RCC 7860 (cell line): ENCODE measurements around the gene MPC1.

Experiments used
- DNase-seq: peaks from one replicate; pipeline ENCODE4 v3.0.0-alpha.2; 2015; ENCODE audit warnings: low spot score
- FAIRE-seq: peaks from 2 replicates; lab custom pipeline; 2012; peaks lifted over from hg19 to GRCh38; lab: Jason Lieb, UNC

Gene MPC1

DNA sequence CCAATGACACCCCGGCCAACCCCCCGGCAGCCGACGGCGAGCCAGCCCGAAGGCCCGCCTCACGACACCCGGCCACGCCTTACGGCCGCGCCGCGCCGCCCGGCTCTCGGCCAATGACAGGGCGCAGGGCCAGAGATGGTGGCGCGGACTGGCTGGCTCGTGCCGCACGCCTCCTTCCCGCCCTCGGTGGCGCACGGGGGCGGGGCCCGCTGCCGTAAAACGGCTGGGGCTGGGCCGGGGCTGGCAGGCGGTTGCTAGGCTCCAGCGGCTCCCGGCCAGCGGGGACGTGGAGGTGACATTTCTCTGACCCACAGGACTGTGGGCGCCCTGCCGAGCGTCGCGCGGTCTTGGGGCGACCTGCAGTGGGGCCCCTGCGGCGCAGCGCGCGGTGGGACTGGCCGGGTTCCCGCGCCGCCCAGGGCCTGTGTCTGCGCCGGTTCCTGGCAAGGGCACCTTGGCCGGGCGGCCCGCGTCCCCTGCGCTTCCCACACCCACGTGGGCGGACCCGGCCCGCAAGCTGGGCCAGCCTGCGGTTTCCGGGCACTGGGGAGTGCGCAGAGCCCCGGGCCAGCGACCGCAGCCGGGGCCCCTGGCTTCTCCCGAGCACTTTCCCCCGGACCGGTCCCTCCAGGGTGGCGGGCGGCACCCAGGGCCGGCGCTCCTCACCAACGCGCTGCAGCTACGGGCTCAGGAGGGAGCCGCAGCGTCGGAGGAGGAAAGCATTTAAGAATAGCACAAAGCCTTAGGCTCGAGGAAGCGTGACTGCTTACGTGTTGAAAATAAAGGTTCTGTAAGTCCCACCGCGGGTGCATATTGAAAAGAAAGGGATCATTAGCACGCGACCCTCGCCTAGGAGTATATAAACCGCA lies at the start of gene MPC1:
Gene MPC1, minus strand, starts transcription at position 8 of the 869 bp plus-strand sequence. CDS start 64 bp downstream, outside the sequence.
- DNase-seq: peak; percentile 82
- FAIRE-seq: no peak

GRCh38 chr6:166430269-166430668 lies 47.5 kb upstream of the MPC1 start:
- no peak for FAIRE-seq
- DNase-seq: no peak

GRCh38 chr6:166424431-166424830 lies 41.7 kb upstream of the MPC1 start:
- FAIRE-seq (no peak), DNase-seq (no peak)

DNA sequence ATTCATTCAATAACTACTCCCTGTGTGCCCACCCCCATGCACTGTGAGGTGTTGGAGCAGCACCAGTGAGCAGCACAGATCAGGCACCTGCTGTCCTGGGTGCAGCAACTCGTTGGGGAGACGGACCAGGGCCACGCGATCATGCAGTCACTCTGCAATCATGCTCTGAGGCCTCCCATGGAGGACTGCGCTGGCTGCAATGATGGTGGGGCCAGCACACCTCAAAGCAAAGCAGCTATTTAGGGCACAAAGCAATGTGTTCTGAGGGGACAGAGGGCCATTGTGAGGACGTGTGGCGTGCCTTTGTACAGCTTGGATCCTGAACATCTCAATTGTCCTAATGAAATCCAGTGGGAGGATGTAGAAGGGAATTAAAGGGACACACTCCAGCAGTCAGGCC lies 41.0 kb upstream of the MPC1 start:
- FAIRE-seq (no peak), DNase-seq (no peak)

- FAIRE-seq: no peak
- DNase-seq: no peak
Measured at GRCh38 chr6:166423051-166423745, 40.5 kb upstream of the MPC1 start.

DNA sequence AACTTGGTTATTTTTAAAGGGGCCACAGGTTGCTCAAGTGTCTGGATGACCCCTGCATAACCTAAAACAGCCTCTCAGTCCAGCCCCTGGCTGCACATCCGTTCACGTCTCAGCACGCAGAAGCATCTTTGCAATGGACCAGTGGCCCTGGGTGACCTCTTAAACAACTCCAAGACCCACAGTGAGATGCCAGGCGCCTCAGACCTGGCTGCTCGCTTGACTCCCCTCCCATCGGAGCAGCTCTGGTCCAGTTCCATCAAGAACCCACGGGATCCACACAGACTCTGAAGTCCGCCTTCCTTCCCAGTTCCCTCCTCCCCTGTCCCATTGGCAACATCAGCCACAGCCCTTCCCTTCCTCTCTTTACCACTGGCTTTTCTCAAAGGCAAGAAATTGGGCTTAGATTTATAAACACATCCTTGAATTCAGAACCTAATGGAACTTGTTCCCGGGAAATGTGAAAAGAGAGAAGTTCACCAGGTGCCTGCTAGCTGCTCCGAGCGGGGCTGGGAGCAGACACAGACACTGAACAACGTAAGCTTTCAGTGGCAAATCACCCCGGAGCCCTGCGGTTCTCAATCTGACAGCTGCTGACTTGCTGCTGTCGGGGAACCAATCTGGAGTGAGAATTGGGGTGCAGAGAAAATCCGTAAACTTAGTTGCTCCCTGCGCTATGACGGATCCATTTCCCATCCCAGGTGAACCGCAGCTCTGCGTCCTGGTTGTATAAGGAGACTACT lies 39.6 kb upstream of the MPC1 start:
- no peak for DNase-seq
- FAIRE-seq: no peak

- FAIRE-seq: no peak
- no peak for DNase-seq
Measured at GRCh38 chr6:166420351-166420750, 37.6 kb upstream of the MPC1 start.

- FAIRE-seq (no peak), DNase-seq (no peak)
Measured at GRCh38 chr6:166419717-166420116, 37.0 kb upstream of the MPC1 start.

- no peak for FAIRE-seq
- DNase-seq: no peak
Measured at GRCh38 chr6:166419286-166419685, 36.5 kb upstream of the MPC1 start.

- FAIRE-seq: no peak
- DNase-seq: no peak
Measured at GRCh38 chr6:166418691-166419143, 36.0 kb upstream of the MPC1 start.

- DNase-seq: no peak
- FAIRE-seq: no peak
Measured at GRCh38 chr6:166417285-166417691, 34.5 kb upstream of the MPC1 start.

DNA sequence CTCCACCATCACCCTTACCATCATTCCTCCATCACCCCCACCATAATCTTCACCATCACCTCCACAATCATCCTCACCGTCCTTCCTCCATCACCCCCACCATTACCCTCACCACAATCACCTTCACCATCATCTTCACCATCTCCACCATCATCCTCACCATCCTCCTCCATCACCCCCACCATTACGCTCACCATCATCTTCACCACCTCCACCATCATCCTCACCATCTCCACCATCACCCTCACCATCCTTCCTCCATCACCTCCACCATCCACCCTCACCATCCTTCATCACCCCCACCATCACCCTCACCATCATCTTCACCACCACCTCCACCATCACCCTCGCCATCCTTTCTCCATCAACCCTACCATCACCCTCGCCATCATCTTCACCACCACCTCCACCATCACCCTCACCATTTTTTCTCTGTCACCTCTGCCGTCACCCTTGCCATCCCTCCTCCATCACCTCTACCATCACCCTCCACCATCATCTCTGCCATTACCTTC lies 33.1 kb upstream of the MPC1 start:
- no peak for DNase-seq
- FAIRE-seq: no peak

GRCh38 chr6:166415306-166415705 lies 32.6 kb upstream of the MPC1 start:
- no peak for FAIRE-seq
- DNase-seq: no peak

DNA sequence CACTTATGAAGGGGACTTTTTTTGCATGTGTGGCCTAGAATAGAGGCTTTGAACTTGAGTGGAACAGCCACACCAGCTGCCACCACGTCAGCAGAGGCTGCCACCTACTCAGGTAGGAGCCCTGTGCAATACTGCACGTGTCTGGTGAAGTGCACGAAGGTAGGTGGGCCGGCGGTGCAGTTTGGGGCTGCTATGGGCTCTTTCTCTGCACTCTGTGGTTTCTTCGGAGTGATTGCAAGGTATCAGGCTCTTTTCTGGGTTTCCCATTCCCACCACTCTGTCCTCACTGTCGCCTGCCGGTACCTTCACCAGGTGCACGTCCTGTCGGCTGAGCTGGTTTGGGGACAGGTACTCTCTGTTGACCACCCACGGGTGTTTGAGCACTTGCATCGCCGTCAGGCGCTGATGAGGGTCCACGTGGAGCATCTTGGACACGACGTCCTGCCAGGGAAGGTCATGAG lies 30.8 kb upstream of the MPC1 start:
- FAIRE-seq (no peak), DNase-seq (no peak)

DNA sequence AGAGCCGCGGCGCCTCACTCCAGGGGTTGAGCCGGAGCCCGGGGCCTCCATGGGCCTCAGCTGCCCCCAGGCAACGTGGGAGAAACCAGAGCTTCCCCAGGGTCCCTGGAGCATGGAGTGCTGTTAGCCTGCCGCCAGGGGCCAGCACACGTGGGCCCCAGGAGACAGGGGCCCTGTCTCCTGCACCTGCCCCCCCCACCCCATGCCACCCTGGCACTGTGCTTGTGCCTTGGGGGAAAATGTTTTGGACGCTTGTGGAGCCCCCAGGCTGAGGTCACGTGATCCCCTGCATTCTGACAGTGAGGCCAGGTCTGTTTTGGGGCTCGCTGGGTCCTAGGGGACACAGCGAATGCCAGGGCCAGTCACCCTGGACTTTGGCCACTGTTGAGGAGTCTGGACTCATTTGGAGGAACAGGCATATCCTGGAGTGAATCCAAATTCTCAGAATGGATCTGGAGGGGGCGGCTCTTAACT lies 30.2 kb upstream of the MPC1 start:
- FAIRE-seq (no peak), DNase-seq (no peak)

- no peak for DNase-seq
- no peak for FAIRE-seq
Measured at GRCh38 chr6:166412156-166412910, 29.6 kb upstream of the MPC1 start.

- DNase-seq: no peak
- no peak for FAIRE-seq
Measured at GRCh38 chr6:166411721-166412151, 29.0 kb upstream of the MPC1 start.

- DNase-seq: no peak
- no peak for FAIRE-seq
Measured at GRCh38 chr6:166411271-166411670, 28.5 kb upstream of the MPC1 start.

GRCh38 chr6:166410426-166410935 lies 27.7 kb upstream of the MPC1 start:
- DNase-seq (no peak), FAIRE-seq (no peak)
